ENCODE data around the gene MYBPH.

- TF ChIP-seq, protein P1, sequence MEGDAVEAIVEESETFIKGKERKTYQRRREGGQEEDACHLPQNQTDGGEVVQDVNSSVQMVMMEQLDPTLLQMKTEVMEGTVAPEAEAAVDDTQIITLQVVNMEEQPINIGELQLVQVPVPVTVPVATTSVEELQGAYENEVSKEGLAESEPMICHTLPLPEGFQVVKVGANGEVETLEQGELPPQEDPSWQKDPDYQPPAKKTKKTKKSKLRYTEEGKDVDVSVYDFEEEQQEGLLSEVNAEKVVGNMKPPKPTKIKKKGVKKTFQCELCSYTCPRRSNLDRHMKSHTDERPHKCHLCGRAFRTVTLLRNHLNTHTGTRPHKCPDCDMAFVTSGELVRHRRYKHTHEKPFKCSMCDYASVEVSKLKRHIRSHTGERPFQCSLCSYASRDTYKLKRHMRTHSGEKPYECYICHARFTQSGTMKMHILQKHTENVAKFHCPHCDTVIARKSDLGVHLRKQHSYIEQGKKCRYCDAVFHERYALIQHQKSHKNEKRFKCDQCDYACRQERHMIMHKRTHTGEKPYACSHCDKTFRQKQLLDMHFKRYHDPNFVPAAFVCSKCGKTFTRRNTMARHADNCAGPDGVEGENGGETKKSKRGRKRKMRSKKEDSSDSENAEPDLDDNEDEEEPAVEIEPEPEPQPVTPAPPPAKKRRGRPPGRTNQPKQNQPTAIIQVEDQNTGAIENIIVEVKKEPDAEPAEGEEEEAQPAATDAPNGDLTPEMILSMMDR (IDR thresholded peaks at IDR 0.05) = no peak
- TF ChIP-seq POLR2A (IDR thresholded peaks at IDR 0.05) (no peak), POLR2AphosphoS5 (IDR thresholded peaks at IDR 0.05) (no peak)
Observed at GRCh38 chr1:203122159-203122558, 53.5 kb downstream of the MYBPH start.

Measured in sigmoid colon (tissue), 4 donors.